ENCODE measurements around the gene RBM5.

RBM5 gene

DNA sequence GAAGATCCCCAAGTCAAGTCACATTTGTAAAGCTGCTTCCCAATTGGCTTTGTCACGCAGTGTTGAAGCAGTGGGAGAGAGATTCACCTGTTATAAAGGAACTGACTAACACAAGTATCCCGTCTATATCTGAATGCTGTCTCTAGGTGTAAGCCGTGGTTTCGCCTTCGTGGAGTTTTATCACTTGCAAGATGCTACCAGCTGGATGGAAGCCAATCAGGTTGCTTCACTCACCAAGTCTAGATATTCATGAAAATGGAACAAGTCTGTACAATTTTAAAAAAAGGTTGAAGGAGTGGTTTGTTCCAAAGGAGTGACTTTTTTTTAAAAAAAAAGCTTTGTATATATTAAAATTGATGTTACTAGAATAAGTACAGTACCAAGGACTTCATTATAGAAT lies 11.7 kb downstream of the RBM5 start:
- H3K27ac Mint-ChIP-seq, result no peak overlapping the region
- H3K9me3 Mint-ChIP-seq, result no peaks in the 10 kb centered on the region

DNA sequence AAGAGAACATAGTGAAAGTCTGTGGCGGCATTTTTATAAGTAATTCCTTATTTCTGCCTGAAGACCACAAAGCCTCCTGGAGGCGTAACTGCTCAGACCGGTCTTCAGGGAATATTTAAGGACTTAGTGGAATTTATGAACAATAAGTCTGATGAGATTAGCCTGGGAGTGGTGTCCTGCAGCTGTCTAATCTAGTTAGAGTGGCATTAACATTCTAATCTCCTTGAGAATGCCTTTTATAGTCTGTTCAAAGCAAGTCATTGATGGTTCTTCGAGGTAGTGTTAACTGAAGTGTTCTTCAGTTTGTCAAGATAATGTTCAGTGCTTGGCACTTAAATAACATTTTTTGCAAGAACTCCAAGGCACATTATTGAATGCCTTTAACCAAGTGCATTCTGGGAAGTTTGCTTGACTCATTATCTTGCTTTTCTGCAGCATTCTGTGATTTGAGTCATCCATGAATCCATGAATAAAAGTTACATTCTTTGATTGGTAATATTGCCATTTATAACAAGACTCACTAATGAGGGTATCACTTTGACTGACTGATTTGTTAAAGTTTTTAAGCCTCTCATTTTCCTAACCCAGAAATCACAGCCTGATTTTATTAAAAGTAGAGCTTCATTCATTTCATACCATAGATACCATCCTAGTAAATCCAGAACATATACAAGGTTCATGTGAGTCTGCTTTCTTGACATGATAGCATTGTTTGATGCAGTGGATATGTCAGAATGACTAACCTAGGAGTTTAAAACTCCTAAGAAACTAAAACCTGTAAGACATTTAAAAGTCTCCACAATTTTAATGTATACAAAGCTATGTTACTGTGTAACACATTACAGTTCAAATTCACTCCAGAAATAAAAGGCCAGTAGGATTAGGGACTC lies 12.5 kb downstream of the RBM5 start:
- Mint-ChIP-seq H3K9me3 (no peaks in the 10 kb centered on the region), H3K4me3 (no peak overlapping the region), H3K4me1 (no peaks in the 10 kb centered on the region)

More for the DNA sequence above, 11.7 kb downstream of the RBM5 start:
- TF ChIP-seq, protein P1, sequence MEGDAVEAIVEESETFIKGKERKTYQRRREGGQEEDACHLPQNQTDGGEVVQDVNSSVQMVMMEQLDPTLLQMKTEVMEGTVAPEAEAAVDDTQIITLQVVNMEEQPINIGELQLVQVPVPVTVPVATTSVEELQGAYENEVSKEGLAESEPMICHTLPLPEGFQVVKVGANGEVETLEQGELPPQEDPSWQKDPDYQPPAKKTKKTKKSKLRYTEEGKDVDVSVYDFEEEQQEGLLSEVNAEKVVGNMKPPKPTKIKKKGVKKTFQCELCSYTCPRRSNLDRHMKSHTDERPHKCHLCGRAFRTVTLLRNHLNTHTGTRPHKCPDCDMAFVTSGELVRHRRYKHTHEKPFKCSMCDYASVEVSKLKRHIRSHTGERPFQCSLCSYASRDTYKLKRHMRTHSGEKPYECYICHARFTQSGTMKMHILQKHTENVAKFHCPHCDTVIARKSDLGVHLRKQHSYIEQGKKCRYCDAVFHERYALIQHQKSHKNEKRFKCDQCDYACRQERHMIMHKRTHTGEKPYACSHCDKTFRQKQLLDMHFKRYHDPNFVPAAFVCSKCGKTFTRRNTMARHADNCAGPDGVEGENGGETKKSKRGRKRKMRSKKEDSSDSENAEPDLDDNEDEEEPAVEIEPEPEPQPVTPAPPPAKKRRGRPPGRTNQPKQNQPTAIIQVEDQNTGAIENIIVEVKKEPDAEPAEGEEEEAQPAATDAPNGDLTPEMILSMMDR (IDR thresholded peaks at IDR 0.05; ENCODE audit: unreplicated experiment in 3 of 3), result no peak
- peaks cover 89% of the 10 kb centered on the region for H3K36me3 Mint-ChIP-seq (ENCODE audit: low read depth)
- H3K27me3 Mint-ChIP-seq (ENCODE audit: low read depth), result no peaks in the 10 kb centered on the region
- H3K4me3 Mint-ChIP-seq, result no peak overlapping the region
- H3K4me1 Mint-ChIP-seq, result no peaks in the 10 kb centered on the region

DNA sequence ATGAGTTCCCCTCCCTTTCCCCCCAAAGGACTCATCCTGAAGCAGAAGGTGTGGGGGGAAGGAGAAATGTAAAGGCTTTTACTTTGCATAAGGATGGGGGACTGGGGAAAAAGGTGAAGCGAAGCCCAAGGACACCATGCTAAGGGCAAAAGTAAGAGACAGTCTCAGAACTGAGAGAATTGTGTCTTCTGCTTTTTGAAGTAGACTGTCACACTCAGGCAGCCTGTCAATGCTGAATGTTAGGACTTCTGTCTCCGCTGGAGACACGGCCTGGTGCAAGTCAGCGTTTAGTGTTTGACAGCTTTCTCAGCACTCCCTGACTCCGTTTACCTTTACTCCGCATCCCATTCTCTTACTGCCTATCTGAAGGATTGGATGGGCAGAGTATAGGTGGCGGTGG lies 13.8 kb downstream of the RBM5 start:
- H3K4me1 Mint-ChIP-seq, result no peaks in the 10 kb centered on the region
- peaks cover 85% of the 10 kb centered on the region for H3K36me3 Mint-ChIP-seq (ENCODE audit: low read depth)
- TF ChIP-seq, protein P1 (IDR thresholded peaks at IDR 0.05; ENCODE audit: unreplicated experiment in 3 of 3), result no peak
- H3K9me3 Mint-ChIP-seq, result no peaks in the 10 kb centered on the region
- no peak overlapping the region for H3K4me3 Mint-ChIP-seq
- H3K27me3 Mint-ChIP-seq (ENCODE audit: low read depth), result no peaks in the 10 kb centered on the region
- no peak overlapping the region for H3K27ac Mint-ChIP-seq

More for the DNA sequence above, 12.5 kb downstream of the RBM5 start:
- TF ChIP-seq, protein P1 (IDR thresholded peaks at IDR 0.05; ENCODE audit: unreplicated experiment in 3 of 3), result no peak
- Mint-ChIP-seq H3K36me3 (ENCODE audit: low read depth) (peaks cover 85% of the 10 kb centered on the region), H3K27me3 (ENCODE audit: low read depth) (no peaks in the 10 kb centered on the region), H3K27ac (no peak overlapping the region)

- no peak overlapping the region for H3K4me3 Mint-ChIP-seq
- no peak overlapping the region for H3K27ac Mint-ChIP-seq
- TF ChIP-seq, protein P1 (IDR thresholded peaks at IDR 0.05; ENCODE audit: unreplicated experiment in 3 of 3), result no peak
- H3K4me1 Mint-ChIP-seq, result no peaks in the 10 kb centered on the region
- no peaks in the 10 kb centered on the region for H3K27me3 Mint-ChIP-seq (ENCODE audit: low read depth)
- no peaks in the 10 kb centered on the region for H3K9me3 Mint-ChIP-seq
- peaks cover 84% of the 10 kb centered on the region for H3K36me3 Mint-ChIP-seq (ENCODE audit: low read depth)
Observed at GRCh38 chr3:50111757-50112156, 23.0 kb downstream of the RBM5 start.

DNA sequence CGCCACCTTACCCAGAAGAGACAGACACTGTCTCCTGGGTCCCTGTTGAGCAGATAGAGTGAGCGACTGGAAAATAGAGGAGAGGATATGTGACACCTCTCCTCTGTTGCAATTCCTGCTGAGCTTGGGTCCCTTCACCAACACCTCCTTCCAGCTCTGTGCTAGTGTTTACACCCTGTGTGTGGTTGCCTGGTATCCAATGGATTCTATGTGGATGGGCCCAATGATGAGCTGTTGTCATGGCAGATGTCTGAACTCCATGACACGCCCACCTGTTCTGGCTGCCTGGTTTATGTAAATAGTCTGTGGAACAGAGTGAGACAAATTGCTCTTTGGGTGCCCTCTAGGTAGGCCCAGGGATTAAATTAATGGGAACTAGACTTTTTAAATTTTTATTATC lies 23.7 kb downstream of the RBM5 start:
- no peaks in the 10 kb centered on the region for H3K9me3 Mint-ChIP-seq
- H3K36me3 Mint-ChIP-seq (ENCODE audit: low read depth), result peaks cover 84% of the 10 kb centered on the region
- H3K27me3 Mint-ChIP-seq (ENCODE audit: low read depth), result no peaks in the 10 kb centered on the region
- TF ChIP-seq, protein P1 (IDR thresholded peaks at IDR 0.05; ENCODE audit: unreplicated experiment in 3 of 3), result no peak
- H3K4me3 Mint-ChIP-seq, result no peak overlapping the region
- no peak overlapping the region for H3K27ac Mint-ChIP-seq
- H3K4me1 Mint-ChIP-seq, result no peaks in the 10 kb centered on the region

- H3K4me3 Mint-ChIP-seq, result no peak overlapping the region
- TF ChIP-seq, protein P1 (IDR thresholded peaks at IDR 0.05; ENCODE audit: unreplicated experiment in 3 of 3), result no peak
- H3K36me3 Mint-ChIP-seq (ENCODE audit: low read depth), result peaks cover 70% of the 10 kb centered on the region
- no peaks in the 10 kb centered on the region for H3K27me3 Mint-ChIP-seq (ENCODE audit: low read depth)
- H3K27ac Mint-ChIP-seq, result no peak overlapping the region
- no peaks in the 10 kb centered on the region for H3K9me3 Mint-ChIP-seq
- H3K4me1 Mint-ChIP-seq, result peaks cover 9% of the 10 kb centered on the region
Observed at GRCh38 chr3:50117120-50117519, 28.4 kb downstream of the RBM5 start.
